ENCODE data around the gene MYL5. TPM values are rescaled to one million over a fixed set of nuclear protein-coding genes. Genes with fewer than 3 reads are reported as not detected.

Gene MYL5
- total RNA-seq, 3 donors from 2014 or later = 7.9 to 14.9 (median 12.1) TPM

GRCh38 chr4:659851-660250 is 14.5 kb upstream of the MYL5 start:
- peaks cover 0 to 15% of the 10 kb centered on the region in 2 donors for H3K27me3 ChIP-seq
- H3K9me3 ChIP-seq = no peaks in the 10 kb centered on the region
- no peak for TF ChIP-seq POLR2AphosphoS5 (IDR thresholded peaks at IDR 0.05)
- no peak for DNase-seq (ENCODE audit: low spot score in 2 of 2)
- no peaks in the 10 kb centered on the region for H3K4me1 ChIP-seq
- no peaks in the 10 kb centered on the region for H3K36me3 ChIP-seq
- H3K4me3 ChIP-seq = no peak overlapping the region
- intact Hi-C loops (cut with DNase I; ENCODE audit: low total_unique reads) = loop anchor here (10.0 kb wide), 1 partner anchor 905 kb away; no protein-coding TSS in a partner anchor
- H3K27ac ChIP-seq = no peak overlapping the region

GRCh38 chr4:660401-660800 is 13.9 kb upstream of the MYL5 start:
- DNase-seq (ENCODE audit: low spot score in 2 of 2) = no peak
- H3K27me3 ChIP-seq = peaks cover 0 to 10% of the 10 kb centered on the region in 2 donors
- H3K4me3 ChIP-seq = no peak overlapping the region
- no peaks in the 10 kb centered on the region for H3K36me3 ChIP-seq
- no peak overlapping the region for H3K27ac ChIP-seq
- intact Hi-C loops (cut with DNase I; ENCODE audit: low total_unique reads) = no loop called here
- TF ChIP-seq POLR2AphosphoS5 (IDR thresholded peaks at IDR 0.05) = no peak
- TF ChIP-seq, protein P1, sequence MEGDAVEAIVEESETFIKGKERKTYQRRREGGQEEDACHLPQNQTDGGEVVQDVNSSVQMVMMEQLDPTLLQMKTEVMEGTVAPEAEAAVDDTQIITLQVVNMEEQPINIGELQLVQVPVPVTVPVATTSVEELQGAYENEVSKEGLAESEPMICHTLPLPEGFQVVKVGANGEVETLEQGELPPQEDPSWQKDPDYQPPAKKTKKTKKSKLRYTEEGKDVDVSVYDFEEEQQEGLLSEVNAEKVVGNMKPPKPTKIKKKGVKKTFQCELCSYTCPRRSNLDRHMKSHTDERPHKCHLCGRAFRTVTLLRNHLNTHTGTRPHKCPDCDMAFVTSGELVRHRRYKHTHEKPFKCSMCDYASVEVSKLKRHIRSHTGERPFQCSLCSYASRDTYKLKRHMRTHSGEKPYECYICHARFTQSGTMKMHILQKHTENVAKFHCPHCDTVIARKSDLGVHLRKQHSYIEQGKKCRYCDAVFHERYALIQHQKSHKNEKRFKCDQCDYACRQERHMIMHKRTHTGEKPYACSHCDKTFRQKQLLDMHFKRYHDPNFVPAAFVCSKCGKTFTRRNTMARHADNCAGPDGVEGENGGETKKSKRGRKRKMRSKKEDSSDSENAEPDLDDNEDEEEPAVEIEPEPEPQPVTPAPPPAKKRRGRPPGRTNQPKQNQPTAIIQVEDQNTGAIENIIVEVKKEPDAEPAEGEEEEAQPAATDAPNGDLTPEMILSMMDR (IDR thresholded peaks at IDR 0.05) = no peak
- no peak for TF ChIP-seq POLR2A (IDR thresholded peaks at IDR 0.05)
- H3K9me3 ChIP-seq = no peaks in the 10 kb centered on the region
- no peaks in the 10 kb centered on the region for H3K4me1 ChIP-seq

- TF ChIP-seq POLR2AphosphoS5 (IDR thresholded peaks at IDR 0.05) (no peak), POLR2A (IDR thresholded peaks at IDR 0.05) (no peak)
- DNase-seq (ENCODE audit: low spot score in 2 of 2) = no peak
Observed at GRCh38 chr4:661231-661630, 13.1 kb upstream of the MYL5 start.

DNA sequence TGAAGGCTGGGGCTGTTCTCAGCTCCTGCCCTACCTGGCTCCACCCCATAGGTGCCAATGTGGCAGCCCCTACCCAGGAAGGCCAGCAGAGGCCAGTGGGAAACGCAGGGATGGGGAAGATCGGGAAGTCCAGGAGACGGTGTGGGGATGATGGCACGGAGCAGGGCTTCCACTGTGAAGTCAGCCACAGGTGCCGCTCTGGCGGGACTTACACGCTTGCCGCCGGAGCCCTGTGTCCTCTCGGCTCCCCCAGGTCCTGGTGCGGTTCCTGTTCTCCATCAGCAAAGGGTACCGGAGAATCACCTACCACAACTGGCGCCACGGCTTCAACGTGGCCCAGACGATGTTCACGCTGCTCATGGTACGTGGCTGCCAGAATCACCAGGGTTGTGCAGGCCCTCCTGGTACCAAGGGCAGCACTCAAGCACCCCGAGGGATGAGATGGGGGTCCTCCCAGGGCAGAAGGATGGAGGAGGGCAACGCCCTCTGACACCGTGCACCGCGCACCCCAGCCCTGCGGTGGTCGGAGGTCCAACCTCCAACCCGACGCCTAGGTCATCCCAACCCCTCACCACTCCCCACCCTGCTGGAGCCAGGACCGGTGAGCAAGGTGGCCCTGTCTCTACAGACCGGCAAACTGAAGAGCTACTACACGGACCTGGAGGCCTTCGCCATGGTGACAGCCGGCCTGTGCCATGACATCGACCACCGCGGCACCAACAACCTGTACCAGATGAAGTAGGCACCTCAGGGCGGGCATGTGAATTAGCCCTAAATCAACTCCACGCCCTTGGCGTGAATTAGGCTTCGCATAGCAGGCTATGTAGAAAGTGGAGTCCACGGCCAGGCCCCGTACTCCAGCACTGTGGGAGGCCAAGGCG is 12.2 kb upstream of the MYL5 start:
- no peak for DNase-seq (ENCODE audit: low spot score in 2 of 2)
- Histone ChIP-seq H3K27ac (no peak overlapping the region), H3K4me3 (no peak overlapping the region), H3K36me3 (no peaks in the 10 kb centered on the region), H3K9me3 (no peaks in the 10 kb centered on the region), H3K4me1 (no peaks in the 10 kb centered on the region), H3K27me3 (no peaks in the 10 kb centered on the region)
- intact Hi-C loops (cut with DNase I; ENCODE audit: low total_unique reads) = no loop called here
- no peak for TF ChIP-seq POLR2A (IDR thresholded peaks at IDR 0.05)
- TF ChIP-seq POLR2AphosphoS5 (IDR thresholded peaks at IDR 0.05) = no peak
- TF ChIP-seq, protein P1 (IDR thresholded peaks at IDR 0.05) = no peak

More at GRCh38 chr4:661231-661630, 13.1 kb upstream of the MYL5 start:
- Histone ChIP-seq H3K9me3 (no peaks in the 10 kb centered on the region), H3K27ac (no peak overlapping the region), H3K36me3 (no peaks in the 10 kb centered on the region), H3K4me3 (no peak overlapping the region), H3K27me3 (peaks cover 0 to 3% of the 10 kb centered on the region in 2 donors), H3K4me1 (no peaks in the 10 kb centered on the region)
- intact Hi-C loops (cut with DNase I; ENCODE audit: low total_unique reads) = no loop called here

GRCh38 chr4:663046-663437 is 11.3 kb upstream of the MYL5 start:
- H3K36me3 ChIP-seq = no peaks in the 10 kb centered on the region
- H3K4me1 ChIP-seq = no peaks in the 10 kb centered on the region
- H3K4me3 ChIP-seq = peak overlapping the region; percentile 54 to 83 (median 80)
- no peaks in the 10 kb centered on the region for H3K27me3 ChIP-seq
- no peaks in the 10 kb centered on the region for H3K9me3 ChIP-seq
- TF ChIP-seq POLR2A (IDR thresholded peaks at IDR 0.05) (no peak), POLR2AphosphoS5 (IDR thresholded peaks at IDR 0.05) (no peak)
- TF ChIP-seq, protein P1 (IDR thresholded peaks at IDR 0.05) = no peak
- intact Hi-C loops (cut with DNase I; ENCODE audit: low total_unique reads) = no loop called here
- peak overlapping the region in 1 of 2 donors; percentile 44 for H3K27ac ChIP-seq
- DNase-seq (ENCODE audit: low spot score in 2 of 2) = no peak

Data from breast epithelium (tissue), 4 donors.